Measurements from ENCODE around the gene ABHD4.

DNA sequence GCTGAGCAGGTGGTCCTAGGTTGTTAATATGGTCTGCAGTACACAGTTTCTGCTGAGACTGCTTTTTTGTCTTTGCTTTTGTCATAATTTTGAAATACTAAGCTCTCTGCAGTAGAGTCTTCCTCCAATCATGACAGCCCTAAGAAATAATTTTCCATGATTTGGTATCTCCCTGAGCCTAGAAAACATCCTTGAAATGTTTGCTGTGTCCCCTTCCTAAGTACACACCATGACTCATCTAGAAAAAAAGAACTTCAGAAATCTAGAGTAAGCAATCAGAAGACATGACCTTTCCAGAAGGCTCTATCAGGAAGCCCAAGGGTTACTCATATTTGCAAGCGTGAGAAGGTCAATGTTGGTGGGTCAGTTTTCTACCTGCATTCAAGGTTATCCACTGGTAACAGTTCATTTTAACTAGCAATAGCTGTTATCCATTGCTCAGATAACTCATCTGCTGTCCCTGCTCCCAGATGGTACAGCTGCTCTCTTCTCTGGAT lies 25.5 kb upstream of the ABHD4 start:
- TF ChIP-seq, protein P1, sequence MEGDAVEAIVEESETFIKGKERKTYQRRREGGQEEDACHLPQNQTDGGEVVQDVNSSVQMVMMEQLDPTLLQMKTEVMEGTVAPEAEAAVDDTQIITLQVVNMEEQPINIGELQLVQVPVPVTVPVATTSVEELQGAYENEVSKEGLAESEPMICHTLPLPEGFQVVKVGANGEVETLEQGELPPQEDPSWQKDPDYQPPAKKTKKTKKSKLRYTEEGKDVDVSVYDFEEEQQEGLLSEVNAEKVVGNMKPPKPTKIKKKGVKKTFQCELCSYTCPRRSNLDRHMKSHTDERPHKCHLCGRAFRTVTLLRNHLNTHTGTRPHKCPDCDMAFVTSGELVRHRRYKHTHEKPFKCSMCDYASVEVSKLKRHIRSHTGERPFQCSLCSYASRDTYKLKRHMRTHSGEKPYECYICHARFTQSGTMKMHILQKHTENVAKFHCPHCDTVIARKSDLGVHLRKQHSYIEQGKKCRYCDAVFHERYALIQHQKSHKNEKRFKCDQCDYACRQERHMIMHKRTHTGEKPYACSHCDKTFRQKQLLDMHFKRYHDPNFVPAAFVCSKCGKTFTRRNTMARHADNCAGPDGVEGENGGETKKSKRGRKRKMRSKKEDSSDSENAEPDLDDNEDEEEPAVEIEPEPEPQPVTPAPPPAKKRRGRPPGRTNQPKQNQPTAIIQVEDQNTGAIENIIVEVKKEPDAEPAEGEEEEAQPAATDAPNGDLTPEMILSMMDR (IDR thresholded peaks at IDR 0.05), result no peak
- TF ChIP-seq POLR2A (IDR thresholded peaks at IDR 0.05) (no peak), POLR2AphosphoS5 (IDR thresholded peaks at IDR 0.05) (no peak)
